GM12872 (cell line): ENCODE results near the gene CCDC141.

ENCODE experiments used
- TF ChIP-seq, protein P1 (sequence below): IDR thresholded peaks from 3 replicates; pipeline ENCODE4 v1.5.1; 2011; ENCODE audit warnings: low read depth, mild to moderate bottlenecking, low read length, moderate library complexity; ENCODE audit not compliant: insufficient read depth

Gene CCDC141, protein sequence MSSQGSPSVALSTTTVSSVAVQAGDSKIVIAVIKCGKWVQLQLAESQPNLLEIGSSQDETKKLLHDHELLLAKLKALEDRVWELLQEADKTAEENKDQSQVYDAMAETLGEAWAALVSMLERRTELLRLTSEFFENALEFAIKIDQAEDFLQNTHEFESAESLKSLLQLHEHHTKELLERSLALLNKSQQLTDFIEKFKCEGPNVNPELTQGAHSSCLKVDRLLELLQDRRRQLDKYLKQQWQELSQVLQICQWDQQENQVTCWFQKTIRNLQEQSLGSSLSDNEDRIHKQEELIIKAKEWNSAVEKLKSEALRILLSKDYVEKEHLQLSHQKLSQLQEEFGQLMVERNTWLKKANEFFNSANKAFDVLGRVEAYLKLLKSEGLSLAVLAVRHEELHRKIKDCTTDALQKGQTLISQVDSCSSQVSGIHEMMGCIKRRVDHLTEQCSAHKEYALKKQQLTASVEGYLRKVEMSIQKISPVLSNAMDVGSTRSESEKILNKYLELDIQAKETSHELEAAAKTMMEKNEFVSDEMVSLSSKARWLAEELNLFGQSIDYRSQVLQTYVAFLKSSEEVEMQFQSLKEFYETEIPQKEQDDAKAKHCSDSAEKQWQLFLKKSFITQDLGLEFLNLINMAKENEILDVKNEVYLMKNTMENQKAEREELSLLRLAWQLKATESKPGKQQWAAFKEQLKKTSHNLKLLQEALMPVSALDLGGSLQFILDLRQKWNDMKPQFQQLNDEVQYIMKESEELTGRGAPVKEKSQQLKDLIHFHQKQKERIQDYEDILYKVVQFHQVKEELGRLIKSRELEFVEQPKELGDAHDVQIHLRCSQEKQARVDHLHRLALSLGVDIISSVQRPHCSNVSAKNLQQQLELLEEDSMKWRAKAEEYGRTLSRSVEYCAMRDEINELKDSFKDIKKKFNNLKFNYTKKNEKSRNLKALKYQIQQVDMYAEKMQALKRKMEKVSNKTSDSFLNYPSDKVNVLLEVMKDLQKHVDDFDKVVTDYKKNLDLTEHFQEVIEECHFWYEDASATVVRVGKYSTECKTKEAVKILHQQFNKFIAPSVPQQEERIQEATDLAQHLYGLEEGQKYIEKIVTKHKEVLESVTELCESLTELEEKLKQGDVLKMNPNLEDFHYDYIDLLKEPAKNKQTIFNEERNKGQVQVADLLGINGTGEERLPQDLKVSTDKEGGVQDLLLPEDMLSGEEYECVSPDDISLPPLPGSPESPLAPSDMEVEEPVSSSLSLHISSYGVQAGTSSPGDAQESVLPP (N-terminal part only)

GRCh38 chr2:179049546-179050311 is at the start of gene CCDC141:
Gene CCDC141, minus strand, starts transcription at chr2:179050137. Its CDS starts 196 bp downstream, at chr2:179049941.
- TF ChIP-seq, protein P1, sequence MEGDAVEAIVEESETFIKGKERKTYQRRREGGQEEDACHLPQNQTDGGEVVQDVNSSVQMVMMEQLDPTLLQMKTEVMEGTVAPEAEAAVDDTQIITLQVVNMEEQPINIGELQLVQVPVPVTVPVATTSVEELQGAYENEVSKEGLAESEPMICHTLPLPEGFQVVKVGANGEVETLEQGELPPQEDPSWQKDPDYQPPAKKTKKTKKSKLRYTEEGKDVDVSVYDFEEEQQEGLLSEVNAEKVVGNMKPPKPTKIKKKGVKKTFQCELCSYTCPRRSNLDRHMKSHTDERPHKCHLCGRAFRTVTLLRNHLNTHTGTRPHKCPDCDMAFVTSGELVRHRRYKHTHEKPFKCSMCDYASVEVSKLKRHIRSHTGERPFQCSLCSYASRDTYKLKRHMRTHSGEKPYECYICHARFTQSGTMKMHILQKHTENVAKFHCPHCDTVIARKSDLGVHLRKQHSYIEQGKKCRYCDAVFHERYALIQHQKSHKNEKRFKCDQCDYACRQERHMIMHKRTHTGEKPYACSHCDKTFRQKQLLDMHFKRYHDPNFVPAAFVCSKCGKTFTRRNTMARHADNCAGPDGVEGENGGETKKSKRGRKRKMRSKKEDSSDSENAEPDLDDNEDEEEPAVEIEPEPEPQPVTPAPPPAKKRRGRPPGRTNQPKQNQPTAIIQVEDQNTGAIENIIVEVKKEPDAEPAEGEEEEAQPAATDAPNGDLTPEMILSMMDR = no peak

- TF ChIP-seq, protein P1 = no peak
Measured at GRCh38 chr2:179098080-179098689, 48.2 kb upstream of the CCDC141 start.

- TF ChIP-seq, protein P1 = no peak
Measured at GRCh38 chr2:179097131-179097530, 47.2 kb upstream of the CCDC141 start.

- TF ChIP-seq, protein P1 = no peak
Measured at GRCh38 chr2:179096090-179096489, 46.2 kb upstream of the CCDC141 start.

- TF ChIP-seq, protein P1 = no peak
Measured at GRCh38 chr2:179082697-179083096, 32.8 kb upstream of the CCDC141 start.

DNA sequence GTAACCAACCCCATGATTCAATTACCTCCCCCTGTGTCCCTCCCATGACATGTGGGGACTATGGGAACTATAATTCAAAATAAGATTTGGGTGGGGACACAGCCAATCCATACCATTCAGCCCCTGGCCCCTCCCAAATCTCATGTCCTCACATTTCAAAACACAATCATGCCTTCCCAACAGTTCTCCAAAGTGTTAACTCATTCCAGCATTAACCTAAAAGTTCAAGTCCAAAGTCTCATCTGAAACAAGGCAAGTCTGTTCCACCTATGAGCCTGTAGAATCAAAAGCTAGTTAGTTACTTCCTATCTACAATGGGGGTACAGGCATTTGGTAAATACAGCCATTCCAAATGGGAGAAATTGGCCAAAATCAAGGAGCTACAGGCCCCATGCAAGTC is 32.0 kb upstream of the CCDC141 start:
- TF ChIP-seq, protein P1 = no peak
